Measurements from ENCODE around the gene NKRF. TPM values are rescaled to one million over a fixed set of nuclear protein-coding genes. Genes with fewer than 3 reads are reported as not detected.
A peak's percentile ranks its signal among the peaks of the same experiment; 100 is the strongest.

NKRF gene
- total RNA-seq, 1 donor from 2014 or later = 17.4 TPM

- no peaks in the 10 kb centered on the region for H3K27me3 ChIP-seq
- H3K9me3 Mint-ChIP-seq = peaks cover 2% of the 10 kb centered on the region
Measured at GRCh38 chrX:119549327-119550016, 56.8 kb downstream of the NKRF start.

GRCh38 chrX:119541188-119541587, 65.0 kb downstream of the NKRF start:
- H3K36me3 Mint-ChIP-seq = peaks cover 6% of the 10 kb centered on the region
- no peaks in the 10 kb centered on the region for H4K20me1 ChIP-seq (ENCODE audit: low read depth)

More at GRCh38 chrX:119549327-119550016, 56.8 kb downstream of the NKRF start:
- Histone ChIP-seq H3K9ac (no peak overlapping the region), H3K79me2 (ENCODE audit: low read depth) (no peaks in the 10 kb centered on the region), H2AFZ (replicated peaks) (no peak overlapping the region), H3K9me3 (ENCODE audit: low read depth) (no peaks in the 10 kb centered on the region), H3K4me1 (no peaks in the 10 kb centered on the region), H3K27ac (no peak overlapping the region), H3F3A (ENCODE audit: low read depth) (no peaks in the 10 kb centered on the region), H3K4me2 (no peak overlapping the region), H4K20me1 (ENCODE audit: low read depth) (no peaks in the 10 kb centered on the region), H3K36me3 (no peaks in the 10 kb centered on the region), H3K4me3 (no peak overlapping the region)
- Mint-ChIP-seq H3K36me3 (no peaks in the 10 kb centered on the region), H3K4me3 (no peak overlapping the region), H3K27ac (no peak overlapping the region), H3K4me1 (no peaks in the 10 kb centered on the region), H3K27me3 (ENCODE audit: insufficient read depth, low read depth) (no peaks in the 10 kb centered on the region)
- no peak for DNase-seq (ENCODE audit: low spot score)
- TF ChIP-seq EZH2 (IDR thresholded peaks at IDR 0.05) = no peak
- TF ChIP-seq EZH2phosphoT487 (IDR thresholded peaks at IDR 0.05) = no peak
- TF ChIP-seq, protein P1, sequence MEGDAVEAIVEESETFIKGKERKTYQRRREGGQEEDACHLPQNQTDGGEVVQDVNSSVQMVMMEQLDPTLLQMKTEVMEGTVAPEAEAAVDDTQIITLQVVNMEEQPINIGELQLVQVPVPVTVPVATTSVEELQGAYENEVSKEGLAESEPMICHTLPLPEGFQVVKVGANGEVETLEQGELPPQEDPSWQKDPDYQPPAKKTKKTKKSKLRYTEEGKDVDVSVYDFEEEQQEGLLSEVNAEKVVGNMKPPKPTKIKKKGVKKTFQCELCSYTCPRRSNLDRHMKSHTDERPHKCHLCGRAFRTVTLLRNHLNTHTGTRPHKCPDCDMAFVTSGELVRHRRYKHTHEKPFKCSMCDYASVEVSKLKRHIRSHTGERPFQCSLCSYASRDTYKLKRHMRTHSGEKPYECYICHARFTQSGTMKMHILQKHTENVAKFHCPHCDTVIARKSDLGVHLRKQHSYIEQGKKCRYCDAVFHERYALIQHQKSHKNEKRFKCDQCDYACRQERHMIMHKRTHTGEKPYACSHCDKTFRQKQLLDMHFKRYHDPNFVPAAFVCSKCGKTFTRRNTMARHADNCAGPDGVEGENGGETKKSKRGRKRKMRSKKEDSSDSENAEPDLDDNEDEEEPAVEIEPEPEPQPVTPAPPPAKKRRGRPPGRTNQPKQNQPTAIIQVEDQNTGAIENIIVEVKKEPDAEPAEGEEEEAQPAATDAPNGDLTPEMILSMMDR (IDR thresholded peaks at IDR 0.05) = no peak

DNA sequence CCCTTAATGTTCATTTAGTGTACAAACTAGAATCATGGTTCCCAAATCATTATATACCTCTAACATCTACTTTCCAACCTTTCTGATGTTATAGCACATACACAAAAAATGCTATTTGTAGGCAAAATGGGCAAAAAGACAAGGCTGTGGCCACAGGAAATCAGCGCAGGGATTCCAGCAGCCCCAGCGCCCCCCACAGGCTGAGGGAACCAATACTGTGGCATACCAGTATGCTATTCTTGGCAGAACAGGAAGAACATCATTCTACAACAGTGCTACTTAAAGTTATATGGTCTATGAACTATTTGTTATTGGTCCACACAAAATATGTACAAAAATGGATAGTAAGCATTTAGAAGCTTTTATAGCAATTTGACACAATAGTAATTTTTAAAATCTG, 66.4 kb downstream of the NKRF start:
- H3K36me3 Mint-ChIP-seq = peaks cover 6% of the 10 kb centered on the region
- TF ChIP-seq, protein P1 (IDR thresholded peaks at IDR 0.05) = peak; percentile 40
- TF ChIP-seq EZH2 (IDR thresholded peaks at IDR 0.05) (no peak), EZH2phosphoT487 (IDR thresholded peaks at IDR 0.05) (no peak)

More at GRCh38 chrX:119541188-119541587, 65.0 kb downstream of the NKRF start:
- Histone ChIP-seq H3K4me1 (no peaks in the 10 kb centered on the region), H3K27ac (no peak overlapping the region), H3K79me2 (ENCODE audit: low read depth) (no peaks in the 10 kb centered on the region), H3K9me3 (ENCODE audit: low read depth) (no peaks in the 10 kb centered on the region), H3K27me3 (no peaks in the 10 kb centered on the region), H2AFZ (replicated peaks) (no peak overlapping the region), H3K9ac (no peak overlapping the region), H3K4me3 (no peak overlapping the region), H3K4me2 (no peak overlapping the region), H3F3A (ENCODE audit: low read depth) (no peaks in the 10 kb centered on the region), H3K36me3 (no peaks in the 10 kb centered on the region)
- H3K27me3 Mint-ChIP-seq (ENCODE audit: insufficient read depth, low read depth) = peaks cover 2% of the 10 kb centered on the region
- TF ChIP-seq EZH2 (IDR thresholded peaks at IDR 0.05) = no peak
- no peak for TF ChIP-seq EZH2phosphoT487 (IDR thresholded peaks at IDR 0.05)
- TF ChIP-seq, protein P1 (IDR thresholded peaks at IDR 0.05) = no peak
- H3K4me1 Mint-ChIP-seq = no peaks in the 10 kb centered on the region
- no peak for DNase-seq (ENCODE audit: low spot score)
- no peak overlapping the region for H3K4me3 Mint-ChIP-seq
- no peak overlapping the region for H3K27ac Mint-ChIP-seq
- H3K9me3 Mint-ChIP-seq = peaks cover 6% of the 10 kb centered on the region

More for the DNA sequence above, 66.4 kb downstream of the NKRF start:
- Histone ChIP-seq H3K79me2 (ENCODE audit: low read depth) (no peaks in the 10 kb centered on the region), H3F3A (ENCODE audit: low read depth) (no peaks in the 10 kb centered on the region), H2AFZ (replicated peaks) (no peak overlapping the region), H3K27me3 (no peaks in the 10 kb centered on the region), H4K20me1 (ENCODE audit: low read depth) (no peaks in the 10 kb centered on the region), H3K36me3 (no peaks in the 10 kb centered on the region), H3K4me3 (no peak overlapping the region), H3K4me1 (no peaks in the 10 kb centered on the region), H3K4me2 (no peak overlapping the region), H3K9ac (no peak overlapping the region), H3K9me3 (ENCODE audit: low read depth) (no peaks in the 10 kb centered on the region), H3K27ac (no peak overlapping the region)
- Mint-ChIP-seq H3K27ac (no peak overlapping the region), H3K4me1 (no peaks in the 10 kb centered on the region), H3K27me3 (ENCODE audit: insufficient read depth, low read depth) (peaks cover 2% of the 10 kb centered on the region), H3K4me3 (no peak overlapping the region), H3K9me3 (peaks cover 6% of the 10 kb centered on the region)
- DNase-seq (ENCODE audit: low spot score) = no peak

MicroRNAs within 50 kb of the gene (microRNA counts, 767-probe panel; counts per million panel counts)
- microRNA hsa-miR-766-3p = 460 counts per million, percentile 90 among the panel's probes with 10 or more counts

Small RNA genes lying within 50 kb of the gene (microRNA-seq; reads per million reads assigned to microRNA genes)
- gene MIR766 = 9.8 reads per million, percentile 36 among the genes with 10 or more reads in this experiment

Small RNA genes lying within 50 kb of the gene (small RNA-seq; reads per million reads assigned to genes)
- gene MIR766 = 2.0 reads per million, percentile 88 among the genes with 10 or more reads in this experiment

Other genes starting within 250 kb of the NKRF start
- gene SLC25A43, start 207.1 kb downstream of the NKRF start, total RNA-seq (ENCODE audit: low replicate concordance) = 2.3 and 5.4 TPM in 2 replicates
- gene SLC25A5, start 138.0 kb downstream of the NKRF start, total RNA-seq (ENCODE audit: low replicate concordance) = 205 and 289 TPM in 2 replicates
- gene STEEP1, start 41.0 kb downstream of the NKRF start, total RNA-seq (ENCODE audit: low replicate concordance) = 34.7 and 53.5 TPM in 2 replicates
- 54.2 and 90.2 TPM in 2 replicates for gene UBE2A, start 31.9 kb downstream of the NKRF start, total RNA-seq (ENCODE audit: low replicate concordance)
- gene SEPTIN6, start 86.7 kb upstream of the NKRF start, total RNA-seq (ENCODE audit: low replicate concordance) = 19.4 and 21.7 TPM in 2 replicates
- gene SOWAHD, start 152.2 kb upstream of the NKRF start, total RNA-seq (ENCODE audit: low replicate concordance) = 0.50 TPM in 1 of 2 replicates, not detected in the other
- gene RPL39, start 185.2 kb upstream of the NKRF start, total RNA-seq (ENCODE audit: low replicate concordance) = 10,337 and 10,894 TPM in 2 replicates
- gene UPF3B, start 246.5 kb upstream of the NKRF start, total RNA-seq (ENCODE audit: low replicate concordance) = 12.4 and 21.7 TPM in 2 replicates

Measured in neural progenitor cell (in vitro differentiated cells).